A673 (cell line): ENCODE results near the gene MYL3.

Experiments
- EZH2 ChIP-seq: fragments of 200-600 bp; sonication (generic); IDR thresholded peaks from 2 replicates; pipeline ENCODE4 v1.6.1; 2017; ENCODE audit warnings: borderline replicate concordance, low read depth, mild to moderate bottlenecking, mixed read lengths, antibody characterized with exemption, low read length; ENCODE audit not compliant: poor library complexity, severe bottlenecking
- TF ChIP-seq, protein P1 (sequence below): fragments of 300-800, 200-600 bp; sonication (generic); conservative IDR thresholded peaks from 2 replicates; pipeline ENCODE4 v1.5.1; 2017; ENCODE audit warnings: low read depth, mild to moderate bottlenecking, antibody characterized with exemption, low read length, moderate library complexity, mixed read lengths

DNA sequence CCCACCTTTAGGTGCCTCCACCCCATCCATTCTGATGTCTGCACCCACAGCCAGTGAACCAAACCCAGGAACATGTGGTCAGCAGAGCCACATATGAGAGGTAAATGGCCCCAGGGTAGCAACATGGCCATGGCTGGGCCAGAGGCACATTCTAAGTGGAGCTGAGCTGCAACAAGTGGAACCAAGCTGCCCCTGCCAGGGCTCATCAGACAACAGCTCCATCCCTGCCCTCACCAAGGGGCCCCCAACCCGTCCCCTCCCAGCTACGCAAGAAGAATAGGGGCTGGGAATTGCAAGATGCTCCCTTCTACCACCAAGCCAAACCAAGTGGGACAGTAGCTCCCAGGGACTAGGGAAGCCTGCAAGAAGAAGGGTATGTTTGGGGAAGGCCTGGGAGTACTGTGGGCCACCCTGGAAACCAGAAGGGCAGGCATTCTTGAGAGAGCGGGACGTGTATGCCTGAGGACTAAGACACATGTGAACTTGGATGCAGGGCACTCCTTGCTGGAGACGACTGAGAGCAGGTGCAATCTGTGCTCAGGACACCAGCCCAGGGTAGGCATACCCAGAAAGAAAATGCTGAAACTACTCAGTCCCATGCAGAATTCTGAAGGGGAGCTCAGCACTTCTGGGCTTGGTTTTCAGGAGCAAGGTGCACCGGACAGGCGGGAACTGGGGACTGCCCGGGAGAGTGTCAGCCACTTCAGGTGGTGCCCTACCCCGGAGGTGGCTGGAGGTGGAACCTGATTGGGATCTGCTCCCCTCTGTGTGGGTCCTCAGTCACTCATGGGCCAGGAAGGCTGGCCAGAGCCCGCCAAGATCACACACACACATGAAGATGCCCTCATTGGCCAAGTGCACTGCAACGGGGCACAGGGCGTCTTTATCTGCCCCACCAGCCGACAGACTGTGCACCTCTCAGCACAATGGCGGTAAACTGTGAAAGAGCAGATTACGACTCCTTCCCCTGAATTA lies 9.5 kb downstream of the MYL3 start:
- TF ChIP-seq, protein P1, sequence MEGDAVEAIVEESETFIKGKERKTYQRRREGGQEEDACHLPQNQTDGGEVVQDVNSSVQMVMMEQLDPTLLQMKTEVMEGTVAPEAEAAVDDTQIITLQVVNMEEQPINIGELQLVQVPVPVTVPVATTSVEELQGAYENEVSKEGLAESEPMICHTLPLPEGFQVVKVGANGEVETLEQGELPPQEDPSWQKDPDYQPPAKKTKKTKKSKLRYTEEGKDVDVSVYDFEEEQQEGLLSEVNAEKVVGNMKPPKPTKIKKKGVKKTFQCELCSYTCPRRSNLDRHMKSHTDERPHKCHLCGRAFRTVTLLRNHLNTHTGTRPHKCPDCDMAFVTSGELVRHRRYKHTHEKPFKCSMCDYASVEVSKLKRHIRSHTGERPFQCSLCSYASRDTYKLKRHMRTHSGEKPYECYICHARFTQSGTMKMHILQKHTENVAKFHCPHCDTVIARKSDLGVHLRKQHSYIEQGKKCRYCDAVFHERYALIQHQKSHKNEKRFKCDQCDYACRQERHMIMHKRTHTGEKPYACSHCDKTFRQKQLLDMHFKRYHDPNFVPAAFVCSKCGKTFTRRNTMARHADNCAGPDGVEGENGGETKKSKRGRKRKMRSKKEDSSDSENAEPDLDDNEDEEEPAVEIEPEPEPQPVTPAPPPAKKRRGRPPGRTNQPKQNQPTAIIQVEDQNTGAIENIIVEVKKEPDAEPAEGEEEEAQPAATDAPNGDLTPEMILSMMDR = no peak
- TF ChIP-seq EZH2 = no peak
